ENCODE measurements around the gene NKAIN2.

NKAIN2 gene

DNA sequence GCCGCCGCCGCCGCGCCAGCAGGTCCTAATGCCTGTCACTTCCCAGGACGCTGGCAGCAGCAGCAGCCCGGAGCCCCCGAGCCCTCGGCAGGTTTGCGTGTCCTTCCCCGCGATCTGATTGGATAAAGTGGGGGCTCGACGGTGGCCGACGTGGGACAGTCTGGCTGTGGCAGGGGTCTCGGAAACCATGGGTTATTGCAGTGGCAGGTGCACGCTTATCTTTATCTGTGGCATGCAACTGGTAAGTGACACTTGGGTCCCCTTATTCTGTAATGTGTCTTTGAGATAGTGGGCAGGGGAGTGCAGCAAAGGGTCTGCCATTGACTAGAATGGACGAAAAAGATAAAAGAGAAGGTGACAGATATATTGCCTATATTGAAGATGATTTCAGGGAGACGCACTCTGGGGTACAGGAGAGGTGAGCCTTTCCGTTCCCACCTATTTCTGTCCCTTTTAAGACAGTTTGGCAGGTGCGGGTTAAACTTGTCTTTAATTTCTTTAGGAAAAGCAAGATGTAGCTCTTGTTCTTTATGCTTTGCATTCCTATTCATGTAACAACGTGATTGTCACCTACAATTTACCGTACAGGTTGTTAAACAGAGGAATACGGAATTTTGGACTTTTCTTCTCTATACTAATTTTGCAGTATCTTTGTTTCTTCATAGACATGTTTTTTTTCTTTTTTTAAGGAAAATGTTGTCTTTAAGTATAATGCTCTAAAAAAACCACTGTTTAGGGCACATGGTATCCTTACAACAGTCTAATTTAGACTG lies 535 bp downstream of the NKAIN2 start:
- peak overlapping the region; percentile 46 for H3K4me3 ChIP-seq (ENCODE audit: low read depth, low read length)
- no peak for TF ChIP-seq CTCF (IDR thresholded peaks at IDR 0.05; ENCODE audit: low read depth, low read length, missing control alignments)
- DNase-seq (ENCODE audit: low read depth): no peak
- in situ Hi-C loops (cut with HindIII; ENCODE audit: low sequenced_read_pairs): no loop called here

- H3K4me3 ChIP-seq (ENCODE audit: low read depth, low read length): no peak overlapping the region
- no peak for DNase-seq (ENCODE audit: low read depth)
- TF ChIP-seq CTCF (IDR thresholded peaks at IDR 0.05; ENCODE audit: low read depth, low read length, missing control alignments): no peak
- in situ Hi-C loops (cut with HindIII; ENCODE audit: low sequenced_read_pairs): no loop called here
These were observed 1.3 kb downstream of the NKAIN2 start for GRCh38 chr6:123804787-123805540.

- in situ Hi-C loops (cut with HindIII; ENCODE audit: low sequenced_read_pairs): no loop called here
- no peak for TF ChIP-seq CTCF (IDR thresholded peaks at IDR 0.05; ENCODE audit: low read depth, low read length, missing control alignments)
- DNase-seq (ENCODE audit: low read depth): no peak
- no peak overlapping the region for H3K4me3 ChIP-seq (ENCODE audit: low read depth, low read length)
These were observed 2.3 kb downstream of the NKAIN2 start for GRCh38 chr6:123805921-123806320.

GRCh38 chr6:123806561-123806960 lies 2.9 kb downstream of the NKAIN2 start:
- no peak overlapping the region for H3K4me3 ChIP-seq (ENCODE audit: low read depth, low read length)
- no peak for DNase-seq (ENCODE audit: low read depth)
- in situ Hi-C loops (cut with HindIII; ENCODE audit: low sequenced_read_pairs): no loop called here

GRCh38 chr6:123808556-123808955 lies 4.9 kb downstream of the NKAIN2 start:
- DNase-seq (ENCODE audit: low read depth): no peak
- no peak for TF ChIP-seq CTCF (IDR thresholded peaks at IDR 0.05; ENCODE audit: low read depth, low read length, missing control alignments)
- in situ Hi-C loops (cut with HindIII; ENCODE audit: low sequenced_read_pairs): no loop called here
- H3K4me3 ChIP-seq (ENCODE audit: low read depth, low read length): no peak overlapping the region

More at GRCh38 chr6:123806561-123806960, 2.9 kb downstream of the NKAIN2 start:
- TF ChIP-seq CTCF (IDR thresholded peaks at IDR 0.05; ENCODE audit: low read depth, low read length, missing control alignments): no peak

DNA sequence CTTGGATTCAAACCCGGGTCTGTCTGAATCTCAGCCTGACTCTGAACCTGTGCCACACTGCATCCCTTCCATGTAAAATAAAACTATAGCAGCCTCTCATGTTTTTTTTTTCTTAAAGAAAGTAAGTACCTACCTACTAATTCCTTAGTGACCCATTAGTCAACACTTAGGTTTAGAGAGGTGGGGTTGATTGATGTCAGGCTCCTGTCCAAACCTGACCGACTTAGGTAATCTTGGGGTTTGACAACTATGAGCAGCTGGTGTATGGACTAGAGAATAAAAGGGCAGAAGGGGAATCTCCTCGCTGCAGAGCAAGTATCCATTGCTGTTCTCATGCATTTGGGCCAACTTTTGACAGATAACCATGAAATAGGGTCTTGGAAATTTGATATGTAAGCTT lies 6.5 kb downstream of the NKAIN2 start:
- H3K4me3 ChIP-seq (ENCODE audit: low read depth, low read length): no peak overlapping the region
- in situ Hi-C loops (cut with HindIII; ENCODE audit: low sequenced_read_pairs): no loop called here
- no peak for DNase-seq (ENCODE audit: low read depth)
- no peak for TF ChIP-seq CTCF (IDR thresholded peaks at IDR 0.05; ENCODE audit: low read depth, low read length, missing control alignments)
